GM19468 (cell line): ENCODE measurements around the gene CDKAL1.
"Not testable (repeated sequence)": the region's sequence is repeated elsewhere in the genome, so short reads cannot be mapped to it uniquely, and the experiment has no call there.

Experiments used
- ATAC-seq: cut with Tn5 transposase; IDR thresholded peaks from one replicate; pipeline ENCODE4 v1.9.1; 2021; ENCODE audit warnings: mild to moderate bottlenecking, moderate library complexity, moderate number of reproducible peaks; ENCODE audit not compliant: unreplicated experiment; ENCODE audit errors: extremely low read depth

The CDKAL1 gene

DNA sequence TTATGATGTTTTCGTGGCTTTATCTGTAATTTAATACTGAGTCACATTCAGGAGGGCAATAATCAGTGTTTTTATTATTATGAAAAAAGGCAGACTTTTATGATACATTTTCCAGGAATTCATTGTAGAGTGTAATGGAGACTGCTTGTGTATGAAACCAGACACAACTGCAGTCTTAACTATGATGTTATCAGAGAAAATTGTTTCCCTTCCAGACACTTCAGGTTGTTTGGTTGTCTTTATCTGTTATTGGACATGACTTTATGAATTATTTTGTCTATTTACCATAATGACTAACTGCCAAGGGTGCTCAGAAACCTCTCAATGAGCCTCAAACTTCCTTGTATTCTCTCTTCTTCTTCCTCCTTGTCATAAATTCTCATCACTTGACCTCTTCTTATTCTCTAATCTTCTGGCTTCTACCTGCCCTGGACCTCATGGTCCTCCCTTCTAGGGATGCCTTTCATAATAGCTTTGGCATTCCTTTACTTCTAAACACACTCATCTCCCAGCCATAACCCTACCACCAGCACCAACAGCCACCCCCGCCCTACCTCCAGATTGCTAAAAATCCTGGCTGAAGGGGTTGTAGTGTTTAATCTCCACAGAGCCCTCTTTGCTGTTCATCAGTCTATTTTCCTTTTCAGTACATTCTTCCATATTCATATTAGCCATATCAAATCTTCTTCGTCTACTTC, 492.5 kb downstream of the CDKAL1 start:
- no peak for ATAC-seq

DNA sequence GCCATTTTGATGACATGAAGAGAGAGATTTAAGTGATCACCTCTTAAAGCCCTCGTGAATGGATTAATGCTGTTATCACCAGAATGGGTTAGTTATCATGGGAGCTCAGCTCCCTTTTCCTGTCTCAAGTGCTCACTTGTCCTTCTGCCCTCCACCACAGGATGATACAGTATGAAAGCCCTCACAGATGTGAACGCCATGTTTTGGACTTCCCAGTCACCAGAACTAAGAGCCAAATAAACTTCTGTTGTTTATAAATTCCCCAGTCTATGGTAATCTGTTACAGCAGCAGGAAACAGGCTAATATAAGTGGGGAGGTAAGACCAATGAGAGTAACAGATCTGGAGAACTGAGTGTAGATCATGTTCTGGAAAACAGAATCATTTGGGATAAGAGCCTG, 493.2 kb downstream of the CDKAL1 start:
- ATAC-seq = no peak

DNA sequence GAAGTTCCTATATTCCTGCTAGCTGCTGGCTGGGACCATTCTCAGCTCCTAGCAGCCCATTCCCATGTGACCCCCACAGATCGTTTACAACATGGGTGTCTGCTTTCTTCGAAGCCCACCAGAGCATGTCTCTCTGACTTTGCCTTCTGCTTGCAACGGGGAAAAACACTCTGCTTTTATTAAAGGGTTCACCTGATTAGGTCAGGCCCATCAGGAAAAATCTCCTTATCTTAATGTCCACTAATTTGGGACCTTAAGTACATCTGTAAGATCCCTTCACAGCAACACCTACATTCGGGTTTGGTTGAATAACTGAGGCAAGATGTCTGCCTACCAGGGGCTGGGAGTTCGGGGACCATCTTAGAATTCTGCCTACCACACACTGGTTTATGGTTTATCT, 496.9 kb downstream of the CDKAL1 start:
- ATAC-seq = no peak

- no peak for ATAC-seq
Observed at GRCh38 chr6:21033084-21033483, 498.8 kb downstream of the CDKAL1 start.

DNA sequence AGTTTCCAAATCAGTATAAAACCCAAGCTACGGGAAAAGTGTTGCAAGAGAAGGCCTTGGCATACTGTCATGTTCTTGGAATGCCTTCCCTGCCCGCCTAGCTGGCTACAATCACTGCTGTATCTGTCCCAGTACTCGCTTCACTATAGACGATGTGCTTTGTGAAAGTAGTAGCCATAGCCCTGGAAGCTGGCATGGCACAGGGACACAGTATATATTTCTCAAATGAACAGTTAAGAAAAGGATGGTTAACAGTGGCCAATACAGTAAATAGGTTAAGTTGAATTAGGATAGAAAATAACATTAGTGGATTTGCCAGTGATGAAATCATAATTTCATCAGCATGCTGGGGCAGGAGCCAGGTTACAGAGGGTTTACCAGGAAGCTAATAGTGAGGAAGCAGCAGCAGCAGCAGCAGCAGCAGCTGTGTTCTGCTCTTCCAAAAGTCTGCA, 499.3 kb downstream of the CDKAL1 start:
- ATAC-seq = no peak

- no peak for ATAC-seq
Observed at GRCh38 chr6:21034345-21034744, 500.1 kb downstream of the CDKAL1 start.

DNA sequence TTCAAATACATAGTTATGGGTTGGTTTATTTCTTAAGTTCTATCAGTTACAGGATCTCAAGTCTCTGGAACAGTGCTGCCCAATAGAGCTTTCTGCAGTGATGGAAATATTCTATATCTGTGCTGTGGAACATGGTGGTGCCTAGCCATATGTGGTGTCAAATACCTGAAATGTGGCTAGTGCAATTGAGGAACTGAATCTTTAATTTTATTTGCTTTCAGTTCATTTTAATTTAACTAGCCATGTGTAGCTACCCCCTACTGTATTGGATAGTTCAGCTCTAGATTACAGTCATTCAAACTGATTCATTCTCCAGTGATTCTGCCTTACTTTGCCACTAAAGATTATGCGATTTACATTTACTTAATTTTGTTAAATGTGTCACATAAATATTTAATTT, 503.2 kb downstream of the CDKAL1 start:
- ATAC-seq = no peak

GRCh38 chr6:21039926-21040325, 505.7 kb downstream of the CDKAL1 start:
- no peak for ATAC-seq

DNA sequence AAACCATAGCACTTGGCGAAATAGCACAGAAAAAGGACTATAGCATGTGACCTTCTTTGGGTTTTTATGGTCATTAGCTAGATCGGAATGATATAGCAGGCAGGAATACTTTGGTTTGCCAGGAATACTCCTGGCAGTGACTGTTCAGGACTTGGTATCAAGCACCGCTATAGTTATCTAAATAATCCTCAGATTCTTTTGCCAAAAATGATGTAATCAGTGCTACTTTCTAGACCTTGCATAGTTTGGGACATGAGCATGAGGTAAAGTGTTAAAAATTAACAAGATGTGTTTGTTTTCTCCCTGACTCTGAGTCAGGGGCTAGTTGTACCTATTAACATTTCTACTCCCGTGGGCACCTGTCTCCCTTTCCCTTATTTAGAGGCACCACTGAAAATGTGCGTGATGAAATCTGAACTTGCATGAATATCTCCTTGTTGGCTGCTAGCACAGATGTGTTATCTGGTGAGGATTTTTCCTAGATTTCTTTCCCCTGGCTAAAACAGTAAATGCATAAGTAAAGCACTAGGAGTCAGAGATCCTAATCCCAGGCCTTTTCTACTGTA, 511.0 kb downstream of the CDKAL1 start:
- no peak for ATAC-seq

GRCh38 chr6:21046276-21046675, 512.0 kb downstream of the CDKAL1 start:
- ATAC-seq = no peak

GRCh38 chr6:21048047-21048446, 513.8 kb downstream of the CDKAL1 start:
- no peak for ATAC-seq

DNA sequence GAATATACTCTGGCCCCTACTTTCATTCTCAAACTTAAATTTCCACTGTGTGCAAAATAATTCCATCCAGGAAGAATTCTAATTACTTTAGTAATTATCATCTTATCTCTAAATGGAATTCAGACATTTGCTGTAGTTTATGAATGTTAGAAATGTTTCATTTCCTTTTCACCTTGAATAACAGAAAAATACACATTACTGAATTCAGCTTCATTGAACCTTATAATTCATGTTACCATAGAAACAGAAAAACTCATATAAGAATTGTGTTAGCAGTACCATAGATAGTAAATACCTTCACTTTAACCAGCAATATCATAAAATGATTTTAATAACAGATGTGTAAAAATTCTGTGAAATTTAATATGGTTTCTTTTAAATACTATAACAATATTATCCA, 514.9 kb downstream of the CDKAL1 start:
- no peak for ATAC-seq

GRCh38 chr6:21049572-21049971, 515.3 kb downstream of the CDKAL1 start:
- ATAC-seq = no peak

DNA sequence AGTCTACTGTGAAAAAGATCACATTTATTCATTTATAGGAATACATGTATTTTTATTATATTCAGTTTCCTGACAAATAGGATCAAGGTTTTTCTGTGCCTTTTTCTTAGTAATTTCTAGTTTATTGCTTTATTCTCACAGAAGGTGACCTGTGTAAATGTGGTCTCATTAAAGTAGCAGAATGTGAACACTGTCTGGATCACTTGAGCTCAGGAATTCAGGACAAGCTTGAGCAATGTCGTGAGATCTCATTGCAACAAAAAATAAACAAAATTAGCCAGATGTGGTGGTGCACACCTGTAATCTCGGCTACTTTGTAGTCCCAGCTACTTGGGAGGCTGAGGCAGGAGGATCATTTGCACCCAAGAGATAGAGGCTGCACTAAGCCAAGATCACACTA, 516.7 kb downstream of the CDKAL1 start:
- ATAC-seq = no peak

DNA sequence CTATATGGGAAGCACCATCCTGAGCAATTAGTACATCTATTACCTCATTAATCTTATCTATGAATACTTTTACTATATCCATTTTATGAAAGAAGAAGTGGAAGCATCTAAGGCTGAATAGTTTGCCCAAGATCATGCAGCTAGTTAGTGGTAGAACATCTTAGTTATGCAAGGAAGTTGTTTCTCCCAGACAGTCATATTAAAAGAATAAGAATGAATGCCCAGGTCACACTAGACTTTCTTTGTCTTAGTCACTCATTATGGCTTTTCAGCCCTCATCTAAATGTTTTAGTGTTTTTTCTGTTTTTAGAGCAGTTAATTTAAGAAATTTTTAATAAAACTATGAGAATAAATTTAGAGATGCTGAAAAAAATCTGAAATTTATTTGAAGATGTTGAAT, 517.5 kb downstream of the CDKAL1 start:
- no peak for ATAC-seq

- no peak for ATAC-seq
Observed at GRCh38 chr6:21053612-21054011, 519.4 kb downstream of the CDKAL1 start.

DNA sequence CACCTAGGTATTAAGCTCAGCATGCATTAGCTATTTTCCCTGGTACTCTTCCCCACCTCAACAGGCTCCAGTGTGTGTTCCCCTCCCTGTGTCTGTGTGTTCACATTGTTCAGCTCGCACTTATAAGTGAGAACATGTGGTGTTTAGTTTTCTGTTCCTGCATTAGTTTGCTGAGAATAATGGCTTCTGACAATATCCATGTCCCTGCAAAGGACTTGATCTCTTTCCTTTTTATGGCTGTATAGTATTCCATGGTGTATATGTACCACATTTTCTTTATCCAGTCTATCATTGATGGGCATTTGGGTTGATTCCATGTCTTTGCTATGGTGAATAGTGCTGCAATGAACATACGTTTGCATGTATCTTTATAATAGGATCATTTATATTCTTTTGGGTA, 521.2 kb downstream of the CDKAL1 start:
- not testable (repeated sequence) for ATAC-seq

GRCh38 chr6:21061892-21062291, 527.6 kb downstream of the CDKAL1 start:
- no peak for ATAC-seq

DNA sequence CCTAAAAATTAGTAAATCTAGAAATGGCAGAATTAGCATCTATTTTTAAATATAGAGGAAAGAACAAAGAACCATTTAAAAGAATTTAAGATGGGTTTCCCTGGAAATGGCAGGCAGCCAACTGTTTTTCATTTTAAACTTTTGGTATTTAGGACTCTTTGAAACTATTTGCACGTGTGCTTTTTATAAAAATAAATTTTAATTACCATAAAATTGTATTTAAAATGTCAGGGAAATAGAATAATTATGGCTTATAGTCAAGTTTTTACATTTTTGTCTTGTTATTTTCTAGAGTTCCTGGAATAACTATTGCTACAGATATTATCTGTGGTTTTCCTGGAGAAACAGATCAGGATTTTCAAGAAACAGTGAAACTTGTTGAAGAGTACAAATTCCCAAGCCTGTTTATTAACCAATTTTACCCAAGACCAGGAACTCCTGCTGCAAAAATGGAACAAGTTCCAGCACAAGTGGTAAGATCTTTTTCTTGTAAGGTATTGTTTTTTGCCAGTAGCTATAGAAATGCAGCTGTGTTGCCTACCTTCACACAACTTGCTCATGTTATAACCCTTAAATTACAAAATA, 530.6 kb downstream of the CDKAL1 start:
- ATAC-seq = no peak

GRCh38 chr6:21067521-21067920, 533.3 kb downstream of the CDKAL1 start:
- no peak for ATAC-seq

DNA sequence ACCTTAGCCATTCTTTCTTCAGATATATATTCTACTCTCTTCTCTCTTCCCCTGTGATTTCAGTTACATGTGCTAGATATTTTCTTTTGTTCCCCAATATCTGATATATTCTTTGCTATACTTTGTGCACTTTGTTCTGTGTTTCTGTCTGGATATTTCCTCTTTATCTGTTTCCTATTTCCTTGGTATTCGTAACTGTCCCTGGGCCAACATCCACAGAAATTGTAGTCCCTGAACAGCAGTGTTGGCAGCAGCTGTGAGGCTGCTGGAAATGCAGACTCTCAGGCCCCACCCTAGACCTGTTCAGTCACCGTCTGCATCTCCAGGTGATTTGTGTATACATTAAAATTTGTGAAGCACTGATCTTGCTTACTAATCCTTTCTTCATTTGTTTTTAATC, 536.4 kb downstream of the CDKAL1 start:
- no peak for ATAC-seq
